ENCODE measurements around the gene CDKN3.

- peak; percentile 92 for TF ChIP-seq POLR2AphosphoS5 (IDR thresholded peaks at IDR 0.05; ENCODE audit: borderline replicate concordance, low read depth, low read length)
- TF ChIP-seq EZH2 (IDR thresholded peaks at IDR 0.05): no peak
These were observed 44.4 kb downstream of the CDKN3 start, which contains the start of gene CNIH1 for GRCh38 chr14:54440873-54441868.

All from SK-N-MC (cell line).